SK-N-SH (cell line): Measurements from ENCODE around the gene UCMA. TPM values are rescaled to one million over a fixed set of nuclear protein-coding genes. Genes with fewer than 3 reads are reported as not detected.
"Not testable (repeated sequence)": the region's sequence is repeated elsewhere in the genome, so short reads cannot be mapped to it uniquely, and the experiment has no call there.

Experiments used
- CTCF ChIA-PET: fragments of 300-600, 350-600 bp; formaldehyde crosslinking; extraction: SDS; loops from one replicate; lab custom pipeline; 2021; lab: Yijun Ruan, JAX
- POLR2A ChIA-PET: fragments of 350-600 bp; sonication (Branson Sonifier 250); formaldehyde crosslinking; extraction: SDS; loops from one replicate; lab custom pipeline; 2020; ENCODE audit warnings: antibody characterized with exemption, inconsistent platforms; lab: Yijun Ruan, JAX
- DNase-seq: peaks from one replicate; pipeline ENCODE4 v3.0.0; 2012
- H2AFZ ChIP-seq: fragments of 200-600 bp; sonication (generic); 2 replicates; pipeline ENCODE4 v1.8.1; 2016; ENCODE audit warnings: antibody characterized with exemption, mild to moderate bottlenecking, low read depth
- H3F3A ChIP-seq: fragments of 200-600 bp; sonication (generic); replicated peaks from 2 replicates; pipeline ENCODE3; 2016; ENCODE audit warnings: antibody characterized with exemption, mild to moderate bottlenecking; ENCODE audit not compliant: insufficient read depth
- H3K27ac ChIP-seq, 2 experiments: fragments of 200-500 bp in 1 of 2; fragments of 200-600 bp in 1 of 2; sonication (Bioruptor generic) in 1 of 2; sonication (generic), shearing (Covaris generic) in 1 of 2; 2 replicates each; pipeline versions ENCODE4 v1.5.1 to v1.6.1; 2014 to 2016; ENCODE audit warnings: low read depth in 2 of 2, inconsistent platforms in 1 of 2, low read length in 1 of 2, mild to moderate bottlenecking in 1 of 2, mixed read lengths in 1 of 2
- H3K27me3 ChIP-seq: fragments of 200-600 bp; sonication (generic), shearing (Covaris generic); 2 replicates; pipeline ENCODE4 v1.6.1; 2016; ENCODE audit warnings: mixed run types; ENCODE audit not compliant: insufficient read depth
- H3K36me3 ChIP-seq, 2 experiments: fragments of 200-500 bp in 1 of 2; fragments of 200-600 bp in 1 of 2; sonication (Bioruptor generic) in 1 of 2; sonication (generic) in 1 of 2; replicated peaks in 1 of 2; 2 replicates each; pipeline versions ENCODE3 to v1.5.1; 2014 to 2016; ENCODE audit warnings: low read length in 1 of 2, mild to moderate bottlenecking in 1 of 2; ENCODE audit not compliant: insufficient read depth in 2 of 2, control insufficient read depth in 1 of 2
- H3K4me1 ChIP-seq, 2 experiments: fragments of 200-500 bp in 1 of 2; fragments of 200-600 bp in 1 of 2; sonication (Bioruptor generic) in 1 of 2; sonication (generic), shearing (Covaris generic) in 1 of 2; 2 replicates each; pipeline versions ENCODE4 v1.5.1 to v1.6.1; 2014 to 2016; ENCODE audit warnings: low read depth in 1 of 2, low read length in 1 of 2, mixed run types in 1 of 2; ENCODE audit not compliant: insufficient read depth in 2 of 2, control insufficient read depth in 1 of 2
- H3K4me2 ChIP-seq: fragments of 200-600 bp; sonication (generic), shearing (Covaris generic); 2 replicates; pipeline ENCODE4 v1.6.1; 2017; ENCODE audit warnings: mixed run types
- H3K4me3 ChIP-seq, 2 experiments: fragments of 200-500 bp in 1 of 2; fragments of 200-600 bp in 1 of 2; sonication (Bioruptor generic) in 1 of 2; sonication (generic), shearing (Covaris generic) in 1 of 2; 2 replicates each; pipeline versions ENCODE4 v1.5.1 to v1.8.1; 2014 to 2016; ENCODE audit warnings: low read depth in 2 of 2, inconsistent platforms in 1 of 2, low read length in 1 of 2, mild to moderate bottlenecking in 1 of 2, mixed read lengths in 1 of 2, moderate library complexity in 1 of 2
- H3K79me2 ChIP-seq: fragments of 200-600 bp; sonication (generic); 2 replicates; pipeline ENCODE4 v1.8.1; 2017; ENCODE audit warnings: mild to moderate bottlenecking; ENCODE audit not compliant: insufficient read depth
- H3K9ac ChIP-seq: fragments of 200-600 bp; sonication (generic); 2 replicates; pipeline ENCODE4 v1.6.1; 2017; ENCODE audit warnings: mixed run types
- H3K9me2 ChIP-seq: fragments of 200-600 bp; sonication (generic); 2 replicates; pipeline ENCODE4 v1.6.1; 2017; ENCODE audit warnings: mixed run types
- H3K9me3 ChIP-seq: fragments of 200-600 bp; sonication (generic); 2 replicates; pipeline ENCODE4 v1.6.1; 2017; ENCODE audit warnings: mixed run types, mild to moderate bottlenecking, moderate library complexity
- H4K20me1 ChIP-seq: fragments of 200-600 bp; sonication (generic); 2 replicates; pipeline ENCODE4 v1.6.1; 2017; ENCODE audit warnings: mild to moderate bottlenecking, mixed run types; ENCODE audit not compliant: insufficient read depth
- CHD2 ChIP-seq: fragments of 150-350 bp; IDR thresholded peaks from 2 replicates; pipeline ENCODE4 v1.6.1; 2018; ENCODE audit warnings: low read length; ENCODE audit not compliant: partially characterized antibody
- ELF1 ChIP-seq: IDR thresholded peaks from 2 replicates; pipeline ENCODE4 v1.4.0; 2012
- EZH2phosphoT487 ChIP-seq: fragments of 200-600 bp; sonication (generic); IDR thresholded peaks from 2 replicates; pipeline ENCODE4 v1.6.1; 2017; ENCODE audit warnings: low read depth, mixed run types, mild to moderate bottlenecking, antibody characterized with exemption, moderate library complexity, borderline replicate concordance
- FOSL2 ChIP-seq: IDR thresholded peaks from 2 replicates; pipeline ENCODE4 v1.4.0; 2012; ENCODE audit warnings: low read depth, mild to moderate bottlenecking, moderate library complexity, borderline replicate concordance
- FOXM1 ChIP-seq: IDR thresholded peaks from 2 replicates; pipeline ENCODE4 v1.4.0; 2012; ENCODE audit warnings: low read depth, mild to moderate bottlenecking
- GABPA ChIP-seq: IDR thresholded peaks from 2 replicates; pipeline ENCODE4 v1.4.0; 2012; ENCODE audit warnings: low read depth, mild to moderate bottlenecking
- MEF2A ChIP-seq: IDR thresholded peaks from 2 replicates; pipeline ENCODE4 v1.4.0; 2012; ENCODE audit warnings: low read depth, borderline replicate concordance
- MXI1 ChIP-seq: IDR thresholded peaks from 2 replicates; pipeline ENCODE4 v1.6.1; 2012; ENCODE audit warnings: mild to moderate bottlenecking, low read depth, low read length, improper control_type of control experiment
- NFIC ChIP-seq: IDR thresholded peaks from 2 replicates; pipeline ENCODE4 v1.4.0; 2012; ENCODE audit warnings: borderline replicate concordance
- RCOR1 ChIP-seq: fragments of 150-350 bp; IDR thresholded peaks from 2 replicates; pipeline ENCODE4 v1.6.1; 2017; ENCODE audit warnings: antibody characterized with exemption, low read length
- RFX5 ChIP-seq: IDR thresholded peaks from 2 replicates; pipeline ENCODE4 v1.6.1; 2012; ENCODE audit warnings: mild to moderate bottlenecking, improper control_type of control experiment, low read length
- TCF12 ChIP-seq: IDR thresholded peaks from 2 replicates; pipeline ENCODE4 v1.4.0; 2012
- TEAD4 ChIP-seq: IDR thresholded peaks from 2 replicates; pipeline ENCODE4 v1.4.0; 2012; ENCODE audit warnings: mild to moderate bottlenecking, borderline replicate concordance; ENCODE audit not compliant: insufficient read depth
- WGBS: methylation state at CpG from one replicate; pipeline ENCODE4 v1.1.6; 2017; ENCODE audit warnings: low lambda C conversion rate; 5-methylcytosine and 5-hydroxymethylcytosine counted together
- polyA plus RNA-seq, 3 experiments: library from polyadenylated mRNA; depleted of rRNA; stranded (reverse); fragments of >200 nt; gene quantifications; 2 replicates each; pipeline ENCODE4 v1.2.3, GENCODE V29; 2012
- TF ChIP-seq, protein P1 (sequence below): IDR thresholded peaks from 2 replicates; pipeline ENCODE4; 2012
- TF ChIP-seq, protein P2 (sequence below): fragments of 150-350 bp; IDR thresholded peaks from 2 replicates; pipeline ENCODE4 v1.6.1; 2017; ENCODE audit warnings: antibody characterized with exemption, low read length, low read depth, borderline replicate concordance
- TF ChIP-seq, protein P3 (sequence below): IDR thresholded peaks from 2 replicates; pipeline ENCODE4 v1.4.0; 2012; ENCODE audit warnings: low read depth, borderline replicate concordance

UCMA gene, protein sequence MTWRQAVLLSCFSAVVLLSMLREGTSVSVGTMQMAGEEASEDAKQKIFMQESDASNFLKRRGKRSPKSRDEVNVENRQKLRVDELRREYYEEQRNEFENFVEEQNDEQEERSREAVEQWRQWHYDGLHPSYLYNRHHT
- polyA plus RNA-seq (2012; rRNA removed), result not detected in 2 replicates
- not detected in 2 replicates for polyA plus RNA-seq (2012; cell fraction: cytosol; rRNA removed)
- not detected in 2 replicates for polyA plus RNA-seq (2012; cell fraction: nucleus; rRNA removed)

GRCh38 chr10:13234172-13234571, at the start of gene UCMA:
Gene UCMA, minus strand, starts transcription at chr10:13234374. Its CDS starts 116 bp downstream, at chr10:13234258.
- Histone ChIP-seq H3F3A (no peaks in the 10 kb centered on the region), H4K20me1 (no peaks in the 10 kb centered on the region), H3K79me2 (no peaks in the 10 kb centered on the region), H2AFZ (no peak within 1 kb of the TSS), H3K9ac (no peak within 1 kb of the TSS), H3K27me3 (no peaks in the 10 kb centered on the region), H3K9me3 (no peaks in the 10 kb centered on the region), H3K36me3 (no peaks in the 10 kb centered on the region), H3K4me3 (no peak within 1 kb of the TSS), H3K9me2 (no peaks in the 10 kb centered on the region), H3K4me2 (no peak within 1 kb of the TSS), H3K4me1 (peaks cover 0 to 19% of the 10 kb centered on the region in 2 experiments; a peak in 1 of 4 replicates), H3K27ac (no peak within 1 kb of the TSS)
- CTCF ChIA-PET, result interaction anchor here (1.2 to 1.5 kb wide), 2 partner anchors 9 to 68 kb away, joined by 3 read pairs; no protein-coding TSS in a partner anchor
- no peak for DNase-seq
- TF ChIP-seq RCOR1, result no peak
- TF ChIP-seq CHD2, result no peak
- no peak for TF ChIP-seq ELF1
- no peak for TF ChIP-seq TEAD4
- TF ChIP-seq FOSL2, result no peak
- TF ChIP-seq, protein P1, sequence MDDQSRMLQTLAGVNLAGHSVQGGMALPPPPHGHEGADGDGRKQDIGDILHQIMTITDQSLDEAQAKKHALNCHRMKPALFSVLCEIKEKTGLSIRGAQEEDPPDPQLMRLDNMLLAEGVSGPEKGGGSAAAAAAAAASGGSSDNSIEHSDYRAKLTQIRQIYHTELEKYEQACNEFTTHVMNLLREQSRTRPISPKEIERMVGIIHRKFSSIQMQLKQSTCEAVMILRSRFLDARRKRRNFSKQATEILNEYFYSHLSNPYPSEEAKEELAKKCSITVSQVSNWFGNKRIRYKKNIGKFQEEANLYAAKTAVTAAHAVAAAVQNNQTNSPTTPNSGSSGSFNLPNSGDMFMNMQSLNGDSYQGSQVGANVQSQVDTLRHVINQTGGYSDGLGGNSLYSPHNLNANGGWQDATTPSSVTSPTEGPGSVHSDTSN, result no peak
- TF ChIP-seq MXI1, result no peak
- TF ChIP-seq, protein P2, sequence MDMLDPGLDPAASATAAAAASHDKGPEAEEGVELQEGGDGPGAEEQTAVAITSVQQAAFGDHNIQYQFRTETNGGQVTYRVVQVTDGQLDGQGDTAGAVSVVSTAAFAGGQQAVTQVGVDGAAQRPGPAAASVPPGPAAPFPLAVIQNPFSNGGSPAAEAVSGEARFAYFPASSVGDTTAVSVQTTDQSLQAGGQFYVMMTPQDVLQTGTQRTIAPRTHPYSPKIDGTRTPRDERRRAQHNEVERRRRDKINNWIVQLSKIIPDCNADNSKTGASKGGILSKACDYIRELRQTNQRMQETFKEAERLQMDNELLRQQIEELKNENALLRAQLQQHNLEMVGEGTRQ, result no peak
- no peak for TF ChIP-seq FOXM1
- TF ChIP-seq RFX5, result no peak
- TF ChIP-seq TCF12, result no peak
- no peak for TF ChIP-seq EZH2phosphoT487
- TF ChIP-seq, protein P3, sequence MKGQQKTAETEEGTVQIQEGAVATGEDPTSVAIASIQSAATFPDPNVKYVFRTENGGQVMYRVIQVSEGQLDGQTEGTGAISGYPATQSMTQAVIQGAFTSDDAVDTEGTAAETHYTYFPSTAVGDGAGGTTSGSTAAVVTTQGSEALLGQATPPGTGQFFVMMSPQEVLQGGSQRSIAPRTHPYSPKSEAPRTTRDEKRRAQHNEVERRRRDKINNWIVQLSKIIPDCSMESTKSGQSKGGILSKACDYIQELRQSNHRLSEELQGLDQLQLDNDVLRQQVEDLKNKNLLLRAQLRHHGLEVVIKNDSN, result no peak
- TF ChIP-seq MEF2A, result no peak
- TF ChIP-seq NFIC, result no peak
- no peak for TF ChIP-seq GABPA
- WGBS, result 60% methylated on average over 7 of the region's 10 CpGs
- POLR2A ChIA-PET, result no interaction called here

DNA sequence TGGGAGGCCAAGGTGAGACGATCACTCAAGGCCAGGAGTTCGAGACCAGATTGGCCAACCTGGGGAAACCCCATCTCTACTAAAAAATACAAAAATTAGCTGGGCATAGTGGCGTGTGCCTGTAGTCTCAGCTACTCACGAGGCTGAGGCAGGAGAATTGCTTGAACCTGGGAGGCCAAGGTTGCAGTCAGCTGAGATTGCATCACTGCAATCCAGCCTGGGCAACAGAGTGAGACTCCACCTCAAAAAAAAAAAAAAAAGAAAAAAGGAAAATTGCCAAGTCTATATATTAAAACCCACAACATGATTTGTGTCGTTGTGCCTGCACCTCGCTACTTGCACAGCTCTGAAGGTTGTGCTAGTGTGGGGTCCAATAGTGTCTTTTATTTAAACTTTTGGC, 48.2 kb upstream of the UCMA start:
- H3K27me3 ChIP-seq, H4K20me1 ChIP-seq, H3K79me2 ChIP-seq, H3F3A ChIP-seq, H3K4me3 ChIP-seq, CTCF ChIA-PET, H3K9me2 ChIP-seq, DNase-seq, H3K9me3 ChIP-seq, H3K27ac ChIP-seq, H3K4me2 ChIP-seq, H2AFZ ChIP-seq, POLR2A ChIA-PET, H3K4me1 ChIP-seq, H3K9ac ChIP-seq: not testable (repeated sequence)
- 97% methylated on average over 6 of the region's 6 CpGs for WGBS
- H3K36me3 ChIP-seq, result peaks cover 5 to 19% of the 10 kb centered on the region in 2 experiments
